ENCODE data around the gene NF1. TPM values are rescaled to one million over a fixed set of nuclear protein-coding genes. Genes with fewer than 3 reads are reported as not detected.

Gene NF1
- total and polyA plus RNA-seq, 11 donors: 6.8 to 82.0 (median 51.4) TPM

DNA sequence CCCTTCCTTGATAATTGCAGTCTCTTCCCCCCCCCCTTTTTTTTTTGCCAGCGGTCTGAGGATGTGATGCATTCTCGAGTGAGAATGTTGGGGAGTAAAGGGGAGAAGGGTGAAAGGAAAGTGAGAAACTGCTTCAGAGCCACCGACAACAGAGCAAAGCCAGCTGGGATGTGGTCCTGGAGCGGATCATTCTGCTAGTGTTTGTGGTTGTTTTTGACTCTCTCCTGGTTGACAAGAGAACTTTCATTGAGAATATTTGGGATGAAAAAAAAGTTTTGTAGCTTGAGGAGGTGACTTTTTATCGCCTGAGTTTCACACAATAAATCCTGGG lies 1.3 kb downstream of the NF1 start:
- Histone ChIP-seq H3K27me3 (no peaks in the 10 kb centered on the region), H3K4me1 (peaks cover 0 to 29% (median 15%) of the 10 kb centered on the region in 12 donors), H3K4me3 (peak overlapping the region in 11 of 12 donors; percentile 59 to 99 (median 89)), H3K27ac (peak overlapping the region in 11 of 12 donors; percentile 76 to 97 (median 94)), H3K36me3 (no peaks in the 10 kb centered on the region), H3K9me3 (no peaks in the 10 kb centered on the region)
- WGBS, 4 donors: 7 to 8% (median 7%) methylated on average over 5 of the region's 5 CpGs
- no peak for ATAC-seq
- TF ChIP-seq, protein P1, sequence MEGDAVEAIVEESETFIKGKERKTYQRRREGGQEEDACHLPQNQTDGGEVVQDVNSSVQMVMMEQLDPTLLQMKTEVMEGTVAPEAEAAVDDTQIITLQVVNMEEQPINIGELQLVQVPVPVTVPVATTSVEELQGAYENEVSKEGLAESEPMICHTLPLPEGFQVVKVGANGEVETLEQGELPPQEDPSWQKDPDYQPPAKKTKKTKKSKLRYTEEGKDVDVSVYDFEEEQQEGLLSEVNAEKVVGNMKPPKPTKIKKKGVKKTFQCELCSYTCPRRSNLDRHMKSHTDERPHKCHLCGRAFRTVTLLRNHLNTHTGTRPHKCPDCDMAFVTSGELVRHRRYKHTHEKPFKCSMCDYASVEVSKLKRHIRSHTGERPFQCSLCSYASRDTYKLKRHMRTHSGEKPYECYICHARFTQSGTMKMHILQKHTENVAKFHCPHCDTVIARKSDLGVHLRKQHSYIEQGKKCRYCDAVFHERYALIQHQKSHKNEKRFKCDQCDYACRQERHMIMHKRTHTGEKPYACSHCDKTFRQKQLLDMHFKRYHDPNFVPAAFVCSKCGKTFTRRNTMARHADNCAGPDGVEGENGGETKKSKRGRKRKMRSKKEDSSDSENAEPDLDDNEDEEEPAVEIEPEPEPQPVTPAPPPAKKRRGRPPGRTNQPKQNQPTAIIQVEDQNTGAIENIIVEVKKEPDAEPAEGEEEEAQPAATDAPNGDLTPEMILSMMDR (IDR thresholded peaks at IDR 0.05): no peak
- no peak for TF ChIP-seq POLR2A (IDR thresholded peaks at IDR 0.05)
- intact Hi-C loops (cut with DNase I): loop anchor here in 3 of 10 donors (5.0 to 10.0 kb wide), 3 partner anchors 59 to 109 kb away; no protein-coding TSS in a partner anchor
- DNase-seq: no peak

DNA sequence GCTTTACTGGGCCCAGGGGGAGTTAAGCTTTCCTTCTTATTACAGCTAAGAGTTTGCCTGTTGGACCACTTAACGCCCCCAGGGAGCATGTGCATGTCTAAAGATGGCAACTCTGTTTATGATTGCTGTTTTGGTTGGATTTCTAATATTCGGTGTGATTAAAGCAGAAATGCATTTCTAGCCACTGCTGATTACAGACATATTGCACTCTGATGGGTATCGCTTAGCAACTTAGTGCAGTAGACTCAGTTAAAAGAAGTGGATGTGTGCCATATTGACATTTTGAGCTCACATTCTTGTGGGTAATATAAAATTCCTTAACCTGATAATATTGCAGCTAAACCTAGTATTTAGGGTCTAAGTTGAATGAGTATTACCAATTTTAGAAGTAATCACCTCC lies 4.2 kb downstream of the NF1 start:
- TF ChIP-seq, protein P1 (IDR thresholded peaks at IDR 0.05): no peak
- TF ChIP-seq POLR2A (IDR thresholded peaks at IDR 0.05): no peak
- intact Hi-C loops (cut with DNase I): loop anchor here in 3 of 10 donors (5.0 to 10.0 kb wide), 3 partner anchors 56 to 106 kb away; no protein-coding TSS in a partner anchor
- DNase-seq: no peak
- ATAC-seq: no peak
- 80 to 97% (median 88%) methylated on average over 3 of the region's 3 CpGs for WGBS, 4 donors
- H3K4me3 ChIP-seq: no peak overlapping the region
- no peak overlapping the region for H3K27ac ChIP-seq
- H3K36me3 ChIP-seq: no peaks in the 10 kb centered on the region
- H3K9me3 ChIP-seq: no peaks in the 10 kb centered on the region
- no peaks in the 10 kb centered on the region for H3K27me3 ChIP-seq
- peaks cover 0 to 37% (median 23%) of the 10 kb centered on the region in 12 donors for H3K4me1 ChIP-seq

DNA sequence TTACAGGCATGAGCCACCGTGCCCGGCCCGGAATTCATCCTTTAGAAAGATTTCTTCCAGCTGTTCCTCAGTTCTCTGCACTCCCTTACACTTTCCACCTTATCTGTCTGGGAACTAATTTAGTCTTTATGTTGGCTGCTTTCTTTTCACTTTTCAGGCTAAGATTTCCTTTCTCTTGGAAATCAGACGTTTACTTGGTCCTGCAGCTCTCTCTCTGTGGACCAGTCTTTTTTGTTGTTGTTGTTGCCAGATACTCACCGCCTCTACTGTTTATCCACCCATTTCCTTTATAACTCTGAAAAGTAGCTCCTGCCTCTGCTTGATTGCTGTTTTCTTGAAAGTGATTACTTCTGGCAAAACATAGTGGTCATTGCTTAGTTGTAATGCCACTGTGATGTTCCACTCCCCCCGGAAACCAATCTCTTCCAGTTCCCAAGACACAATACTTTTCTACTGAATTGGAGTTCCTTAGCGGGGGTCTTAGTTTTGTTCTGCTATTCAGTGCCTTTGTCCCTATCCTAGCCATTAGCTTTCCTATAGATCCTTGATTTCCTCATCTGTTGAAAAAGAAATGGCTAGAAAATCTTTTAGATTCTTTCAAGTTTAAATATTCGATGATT lies 6.2 kb downstream of the NF1 start:
- ATAC-seq (no peak), DNase-seq (no peak)
- no peak overlapping the region for H3K4me3 ChIP-seq
- H3K27ac ChIP-seq: peak overlapping the region in 1 of 12 donors; percentile 15
- no peaks in the 10 kb centered on the region for H3K36me3 ChIP-seq
- no peaks in the 10 kb centered on the region for H3K9me3 ChIP-seq
- TF ChIP-seq, protein P1 (IDR thresholded peaks at IDR 0.05): no peak
- TF ChIP-seq POLR2A (IDR thresholded peaks at IDR 0.05): no peak
- 58 to 72% (median 60%) methylated on average over 8 of the region's 8 CpGs for WGBS, 4 donors
- H3K27me3 ChIP-seq: no peaks in the 10 kb centered on the region
- intact Hi-C loops (cut with DNase I): no loop called here
- H3K4me1 ChIP-seq: peaks cover 0 to 28% (median 21%) of the 10 kb centered on the region in 12 donors

DNA sequence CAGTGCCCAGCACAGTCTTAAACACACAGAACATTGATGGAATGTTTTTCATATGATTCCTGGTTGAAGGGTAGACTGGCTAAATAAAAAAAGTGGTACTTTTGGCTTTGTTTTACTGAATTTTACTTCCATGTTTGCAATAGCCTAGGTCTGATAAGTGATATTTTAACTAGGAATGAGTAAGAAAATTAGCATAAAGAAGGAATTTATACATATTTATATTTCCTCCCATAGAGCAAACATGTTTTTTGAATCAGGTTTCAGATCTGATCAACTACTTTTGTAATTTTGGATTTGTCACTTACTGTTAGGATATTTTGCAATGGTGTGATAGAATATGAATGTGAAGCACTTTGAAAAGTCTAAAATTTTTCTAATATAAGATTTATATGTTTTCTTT lies 7.2 kb downstream of the NF1 start:
- no peak for DNase-seq
- Histone ChIP-seq H3K4me3 (no peak overlapping the region), H3K36me3 (no peaks in the 10 kb centered on the region), H3K9me3 (no peaks in the 10 kb centered on the region), H3K27me3 (no peaks in the 10 kb centered on the region), H3K27ac (no peak overlapping the region), H3K4me1 (peaks cover 0 to 25% (median 13%) of the 10 kb centered on the region in 12 donors)
- no peak for ATAC-seq
- intact Hi-C loops (cut with DNase I): no loop called here
- TF ChIP-seq, protein P1 (IDR thresholded peaks at IDR 0.05): no peak
- TF ChIP-seq POLR2A (IDR thresholded peaks at IDR 0.05): no peak

Data from heart left ventricle (tissue), 16 donors.